Kidney epithelial cell (primary cell): Measurements from ENCODE around the gene SPART. TPM values are rescaled to one million over a fixed set of nuclear protein-coding genes. Genes with fewer than 3 reads are reported as not detected.

ENCODE experiments used
- DNase-seq: peaks from one replicate; pipeline ENCODE4 v3.0.0-alpha.2; 2010; ENCODE audit warnings: low read depth
- H3K27me3 ChIP-seq: 2 replicates; pipeline ENCODE4 v1.6.0; 2011; ENCODE audit warnings: low read length; ENCODE audit not compliant: control insufficient read depth, insufficient read depth
- H3K36me3 ChIP-seq: 2 replicates; pipeline ENCODE4 v1.5.1; 2011; ENCODE audit warnings: low read length; ENCODE audit not compliant: control insufficient read depth, insufficient read depth
- H3K4me3 ChIP-seq: 2 replicates; pipeline ENCODE4 v1.5.1; 2011; ENCODE audit warnings: low read depth, mild to moderate bottlenecking, control low read depth, low read length
- CTCF ChIP-seq: IDR thresholded peaks from 2 replicates; pipeline ENCODE4 v1.5.1; 2011; ENCODE audit warnings: mild to moderate bottlenecking, moderate library complexity, low read length, control low read depth, inconsistent platforms; ENCODE audit not compliant: insufficient read depth, poor library complexity, severe bottlenecking
- total RNA-seq: library from RNA; depleted of rRNA; stranded (reverse); fragments of >200 nt; gene quantifications from 2 replicates; pipeline ENCODE4 v1.2.3, GENCODE V29; 2015

SPART gene
- total RNA-seq, 1 donor from 2014 or later: 51.0 TPM

DNA sequence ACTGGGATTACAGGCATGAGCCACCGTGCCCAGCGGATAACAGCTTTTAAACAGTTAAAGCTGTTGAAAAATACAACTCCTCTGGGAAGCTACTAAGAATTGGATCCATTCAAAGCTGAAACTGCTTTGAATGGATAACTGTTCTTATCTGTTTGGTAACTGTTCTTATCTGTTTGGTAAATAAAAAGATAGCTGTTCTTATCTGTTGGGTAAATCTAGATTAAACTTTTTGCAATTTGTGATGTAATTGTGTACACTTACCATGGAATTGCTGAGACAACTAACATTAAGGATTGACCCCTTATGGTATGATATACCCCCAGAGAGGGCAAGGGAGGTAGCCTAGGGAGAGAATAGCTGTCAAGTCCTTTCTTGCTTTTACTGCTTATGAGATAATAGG is 27.9 kb upstream of the SPART start:
- no peak overlapping the region for H3K4me3 ChIP-seq
- no peak for DNase-seq
- no peak for TF ChIP-seq CTCF
- H3K27me3 ChIP-seq: no peaks in the 10 kb centered on the region
- H3K36me3 ChIP-seq: no peaks in the 10 kb centered on the region

GRCh38 chr13:36371185-36371584 is 25.0 kb upstream of the SPART start:
- H3K36me3 ChIP-seq: no peaks in the 10 kb centered on the region
- no peak overlapping the region for H3K4me3 ChIP-seq
- H3K27me3 ChIP-seq: no peaks in the 10 kb centered on the region
- TF ChIP-seq CTCF: no peak
- DNase-seq: no peak

DNA sequence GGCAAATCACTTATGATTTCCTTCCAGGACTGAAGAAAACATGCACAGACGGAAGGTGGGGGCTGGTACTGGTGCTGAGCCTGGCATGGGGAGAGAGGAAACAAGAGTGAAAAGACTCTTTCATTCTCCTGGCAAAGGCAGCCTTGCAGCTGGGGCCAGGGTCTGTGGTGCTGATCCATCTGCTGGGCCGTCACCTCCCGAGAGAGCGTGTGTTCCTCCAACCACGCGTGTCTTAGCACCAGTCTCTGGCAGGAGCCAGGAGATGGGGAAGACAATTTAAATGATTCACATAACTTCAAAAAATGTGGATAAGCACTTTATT is 23.9 kb upstream of the SPART start:
- no peak for DNase-seq
- Histone ChIP-seq H3K36me3 (no peaks in the 10 kb centered on the region), H3K4me3 (no peak overlapping the region), H3K27me3 (no peaks in the 10 kb centered on the region)
- no peak for TF ChIP-seq CTCF

DNA sequence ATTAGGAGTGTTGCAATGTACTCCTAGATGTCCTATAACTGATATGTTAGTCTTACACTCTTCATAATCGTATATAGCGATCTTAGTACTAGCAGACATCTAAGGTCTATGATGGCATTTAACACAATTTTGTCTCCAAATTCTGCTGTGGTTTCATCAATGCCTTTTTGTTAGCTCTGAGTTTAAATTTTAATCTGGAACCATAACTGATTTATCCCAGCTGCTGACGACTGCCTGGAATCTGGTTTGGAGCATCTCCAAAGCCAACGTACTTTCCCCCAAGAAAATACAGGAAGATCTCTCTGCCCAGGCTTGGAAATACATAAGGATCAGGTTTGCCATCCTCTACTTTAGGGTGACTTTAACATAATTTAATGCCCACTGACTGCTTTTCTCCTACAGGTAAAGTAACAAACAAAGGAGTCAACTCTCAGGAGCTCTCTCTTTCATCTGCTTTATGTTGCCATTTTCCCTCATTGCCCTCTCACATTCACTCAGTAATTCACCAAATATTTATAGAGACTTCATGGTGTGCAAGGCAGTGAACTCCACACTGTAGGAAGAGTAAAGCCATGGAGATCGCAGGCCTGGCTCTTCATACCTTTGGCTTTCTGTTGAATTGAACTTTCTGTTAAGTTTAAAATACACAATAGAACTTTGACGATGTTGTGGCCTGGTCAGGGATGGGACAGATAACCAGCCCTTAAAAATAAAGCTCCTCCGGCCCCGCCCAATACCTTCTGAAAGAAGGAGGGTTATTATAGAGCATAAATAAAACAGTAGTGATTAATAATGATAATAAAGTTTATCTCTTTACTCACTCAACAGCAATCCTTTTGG is 23.3 kb upstream of the SPART start:
- TF ChIP-seq CTCF: no peak
- Histone ChIP-seq H3K4me3 (no peak overlapping the region), H3K27me3 (no peaks in the 10 kb centered on the region), H3K36me3 (no peaks in the 10 kb centered on the region)
- no peak for DNase-seq

DNA sequence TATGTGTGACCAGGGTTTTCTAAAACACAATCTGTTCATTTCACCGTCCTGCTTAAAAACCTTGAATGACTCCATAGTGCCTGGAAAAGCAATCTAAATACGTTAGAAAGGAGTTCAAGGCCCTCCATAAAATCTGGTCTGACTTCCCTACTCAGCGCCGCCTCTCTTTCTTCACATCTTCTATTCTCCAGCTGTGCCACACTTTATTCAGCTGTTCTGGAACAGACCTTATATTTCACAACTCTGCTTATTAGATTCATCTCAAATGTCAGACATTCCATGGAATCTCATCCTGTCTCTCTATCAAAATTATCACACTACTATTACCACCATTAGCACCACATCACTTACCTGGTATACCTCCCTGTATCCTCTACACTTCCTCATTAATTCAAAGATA is 19.8 kb upstream of the SPART start:
- no peaks in the 10 kb centered on the region for H3K27me3 ChIP-seq
- no peak for DNase-seq
- no peak overlapping the region for H3K4me3 ChIP-seq
- no peak for TF ChIP-seq CTCF
- no peaks in the 10 kb centered on the region for H3K36me3 ChIP-seq

DNA sequence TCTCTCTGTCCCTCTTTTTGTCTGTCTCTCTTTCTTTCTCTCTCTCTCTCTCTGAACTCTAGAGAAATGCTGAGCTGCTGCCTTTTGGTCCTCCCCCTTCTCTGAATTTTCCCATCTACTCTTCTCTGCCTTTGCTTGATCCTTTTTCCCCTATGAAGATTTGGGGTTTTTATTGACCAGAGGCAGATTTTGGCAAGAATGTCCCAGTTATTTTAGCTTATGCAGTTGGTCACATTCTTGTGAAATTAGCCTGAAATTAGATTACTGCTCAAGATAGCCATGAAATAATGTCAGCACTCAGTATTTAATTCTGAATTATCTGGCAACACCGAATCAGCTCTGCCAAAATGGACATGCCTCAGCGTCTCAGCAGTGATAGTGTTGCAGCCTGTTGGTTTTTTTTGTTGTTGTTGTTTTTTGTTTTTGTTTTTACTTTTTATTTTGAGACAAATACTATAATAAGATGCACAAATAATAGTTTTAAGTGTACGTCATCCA is 17.2 kb upstream of the SPART start:
- no peak for DNase-seq
- H3K27me3 ChIP-seq: no peaks in the 10 kb centered on the region
- no peak overlapping the region for H3K4me3 ChIP-seq
- no peak for TF ChIP-seq CTCF
- no peaks in the 10 kb centered on the region for H3K36me3 ChIP-seq
